H1 (cell line): Measurements from ENCODE around the gene SNX20. TPM values are rescaled to one million over a fixed set of nuclear protein-coding genes. Genes with fewer than 3 reads are reported as not detected.

ENCODE experiments used
- CTCF ChIA-PET: fragments of 300-600 bp; sonication (Branson Sonifier 250); formaldehyde crosslinking; loops from one replicate; lab custom pipeline; 2021; ENCODE audit not compliant: partially characterized antibody; lab: Charles Lee
- POLR2A ChIA-PET: fragments of 300-600 bp; sonication (Branson Sonifier 250); formaldehyde crosslinking; loops from one replicate; lab custom pipeline; 2021; ENCODE audit warnings: inconsistent platforms; ENCODE audit not compliant: partially characterized antibody; lab: Charles Lee
- DNase-seq, 2 experiments: peaks; one replicate each; pipeline versions ENCODE4 v3.0.0 to v3.0.0-alpha.2; 2010 to 2022; ENCODE audit warnings: low spot score in 2 of 2, low read depth in 1 of 2, mixed read lengths in 1 of 2
- FAIRE-seq: peaks from 2 replicates; lab custom pipeline; 2011; peaks lifted over from hg19 to GRCh38; lab: Jason Lieb, UNC
- H2AFZ ChIP-seq: 2 replicates; pipeline ENCODE4 v1.8.1; 2012; ENCODE audit warnings: low read length, inconsistent platforms
- H2AK5ac ChIP-seq: 2 replicates; pipeline ENCODE4 v1.6.1; 2013; ENCODE audit warnings: low read depth, low read length
- H2BK120ac ChIP-seq: replicated peaks from 2 replicates; pipeline ENCODE3; 2013; ENCODE audit warnings: low read depth, low read length, inconsistent platforms
- H2BK12ac ChIP-seq: 2 replicates; pipeline ENCODE4 v1.6.1; 2013; ENCODE audit warnings: low read depth, low read length
- H2BK15ac ChIP-seq: 2 replicates; pipeline ENCODE4 v1.6.1; 2013; ENCODE audit warnings: low read length
- H2BK20ac ChIP-seq: 2 replicates; pipeline ENCODE4 v1.6.1; 2013; ENCODE audit warnings: low read length
- H2BK5ac ChIP-seq: 2 replicates; pipeline ENCODE4 v1.6.1; 2013; ENCODE audit warnings: low read depth, low read length
- H3K14ac ChIP-seq: 2 replicates; pipeline ENCODE4 v1.6.1; 2013; ENCODE audit warnings: inconsistent platforms; ENCODE audit not compliant: insufficient read length
- H3K18ac ChIP-seq: 2 replicates; pipeline ENCODE4 v1.6.1; 2013; ENCODE audit warnings: low read length; ENCODE audit errors: extremely low read depth
- H3K23ac ChIP-seq: 2 replicates; pipeline ENCODE4 v1.6.1; 2013; ENCODE audit warnings: inconsistent platforms; ENCODE audit not compliant: insufficient read length
- H3K23me2 ChIP-seq: 2 replicates; pipeline ENCODE4 v1.6.1; 2013; ENCODE audit warnings: low read depth, low read length
- H3K27ac ChIP-seq: 2 replicates; pipeline ENCODE4 v1.6.1; 2011; ENCODE audit warnings: low read depth, low read length, inconsistent platforms
- H3K27me3 ChIP-seq, 4 experiments: replicated peaks in 1 of 4; 1 replicate in 1 of 4; 2 replicates in 3 of 4; pipeline versions ENCODE4 v1.6.1 to v1.8.1; 2011 to 2013; ENCODE audit warnings: low read length in 3 of 4, mild to moderate bottlenecking in 3 of 4, inconsistent platforms in 2 of 4, mixed read lengths in 2 of 4, moderate library complexity in 1 of 4; ENCODE audit not compliant: control insufficient read depth in 3 of 4, insufficient read depth in 3 of 4; ENCODE audit errors: extremely low read depth in 1 of 4
- H3K36me3 ChIP-seq, 4 experiments: 2 replicates each; pipeline versions ENCODE4 v1.6.1 to v1.8.1; 2011 to 2013; ENCODE audit warnings: mild to moderate bottlenecking in 4 of 4, low read length in 3 of 4, moderate library complexity in 2 of 4, control low read depth in 1 of 4, inconsistent platforms in 1 of 4; ENCODE audit not compliant: insufficient read depth in 4 of 4, control insufficient read depth in 2 of 4
- H3K4ac ChIP-seq: replicated peaks from 2 replicates; pipeline ENCODE3; 2013; ENCODE audit warnings: low read length, low read depth, mixed read lengths, inconsistent platforms; ENCODE audit not compliant: insufficient read length
- H3K4me1 ChIP-seq, 4 experiments: replicated peaks in 1 of 4; 1 replicate in 1 of 4; 2 replicates in 3 of 4; pipeline versions ENCODE4 v1.6.1 to v1.8.1; 2011 to 2013; ENCODE audit warnings: low read length in 3 of 4, inconsistent platforms in 2 of 4, mixed read lengths in 1 of 4; ENCODE audit not compliant: insufficient read depth in 4 of 4, control insufficient read depth in 3 of 4
- H3K4me2 ChIP-seq, 2 experiments: 2 replicates each; pipeline versions ENCODE4 v1.6.1 to v1.8.1; 2011 to 2013; ENCODE audit warnings: low read depth in 2 of 2, low read length in 2 of 2, control low read depth in 1 of 2, inconsistent platforms in 1 of 2, mild to moderate bottlenecking in 1 of 2; ENCODE audit not compliant: insufficient read depth in 1 of 2
- H3K4me3 ChIP-seq, 4 experiments: fragments of 200-600, 300-600 bp in 1 of 4; sonication (generic), shearing (Covaris generic), sonication (Bioruptor Twin) in 1 of 4; 2 replicates each; pipeline versions ENCODE4 v1.5.1 to v1.8.1; 2011 to 2016; ENCODE audit warnings: low read length in 4 of 4, low read depth in 3 of 4, control low read depth in 2 of 4, inconsistent platforms in 2 of 4, mild to moderate bottlenecking in 2 of 4, mixed read lengths in 1 of 4, moderate library complexity in 1 of 4; ENCODE audit not compliant: insufficient read depth in 2 of 4; ENCODE audit errors: extremely low read depth in 1 of 4
- H3K56ac ChIP-seq: replicated peaks from 2 replicates; pipeline ENCODE3; 2013; ENCODE audit warnings: low read depth, mild to moderate bottlenecking, mixed read lengths, low read length, inconsistent platforms; ENCODE audit not compliant: insufficient read length
- H3K79me1 ChIP-seq: 2 replicates; pipeline ENCODE4 v1.6.1; 2013; ENCODE audit warnings: low read depth, low read length, control low read depth
- H3K79me2 ChIP-seq, 2 experiments: 2 replicates each; pipeline versions ENCODE4 v1.6.1 to v1.8.1; 2012 to 2013; ENCODE audit warnings: low read length in 2 of 2, mild to moderate bottlenecking in 2 of 2, inconsistent platforms in 1 of 2; ENCODE audit not compliant: insufficient read depth in 2 of 2, control insufficient read depth in 1 of 2
- H3K9ac ChIP-seq, 4 experiments: replicated peaks in 1 of 4; 1 replicate in 1 of 4; 2 replicates in 3 of 4; pipeline versions ENCODE4 v1.6.1 to v1.8.1; 2011 to 2013; ENCODE audit warnings: low read depth in 3 of 4, low read length in 3 of 4, control low read depth in 2 of 4, mild to moderate bottlenecking in 2 of 4, moderate library complexity in 2 of 4, inconsistent platforms in 1 of 4; ENCODE audit errors: extremely low read depth in 1 of 4
- H3K9me3 ChIP-seq, 2 experiments: 2 replicates each; pipeline versions ENCODE4 v1.6.1 to v1.8.1; 2012 to 2013; ENCODE audit warnings: mild to moderate bottlenecking in 2 of 2, moderate library complexity in 2 of 2, control low read depth in 1 of 2, inconsistent platforms in 1 of 2, low read depth in 1 of 2, low read length in 1 of 2, mixed read lengths in 1 of 2; ENCODE audit not compliant: insufficient read depth in 2 of 2
- H4K20me1 ChIP-seq, 2 experiments: replicated peaks in 1 of 2; 2 replicates each; pipeline versions ENCODE3 to v1.8.1; 2011 to 2013; ENCODE audit warnings: inconsistent platforms in 2 of 2, low read length in 2 of 2, mild to moderate bottlenecking in 1 of 2; ENCODE audit not compliant: insufficient read depth in 2 of 2, control insufficient read depth in 1 of 2
- H4K5ac ChIP-seq: 2 replicates; pipeline ENCODE4 v1.6.1; 2013; ENCODE audit warnings: low read length, low read depth, mixed read lengths, inconsistent platforms; ENCODE audit not compliant: insufficient read length
- H4K8ac ChIP-seq: 2 replicates; pipeline ENCODE4 v1.8.0; 2013; ENCODE audit warnings: mild to moderate bottlenecking, moderate library complexity, low read length, inconsistent platforms; ENCODE audit not compliant: insufficient read depth; ENCODE audit errors: extremely low read depth
- H4K91ac ChIP-seq: replicated peaks from 2 replicates; pipeline ENCODE3; 2013; ENCODE audit warnings: low read length, mixed read lengths, inconsistent platforms; ENCODE audit not compliant: insufficient read length
- KDM5A ChIP-seq: fragments of 200-600 bp; IDR thresholded peaks from 2 replicates; pipeline ENCODE4 v1.7.1; 2012; ENCODE audit warnings: mild to moderate bottlenecking, low read length, inconsistent platforms, mixed read lengths
- MAFK ChIP-seq: IDR thresholded peaks from 2 replicates; pipeline ENCODE4 v1.6.1; 2012; ENCODE audit warnings: low read depth, mild to moderate bottlenecking, improper control_type of control experiment, low read length
- PHF8 ChIP-seq: fragments of 200-600 bp; sonication (generic); conservative IDR thresholded peaks from 2 replicates; pipeline ENCODE4 v1.7.1; 2012; ENCODE audit warnings: low read depth, mild to moderate bottlenecking, inconsistent platforms, low read length, moderate library complexity
- RAD21 ChIP-seq, 2 experiments: IDR thresholded peaks in 1 of 2; conservative IDR thresholded peaks in 1 of 2; 2 replicates each; pipeline ENCODE4 v1.6.1; 2011; ENCODE audit warnings: low read depth in 2 of 2, low read length in 2 of 2, improper control_type of control experiment in 1 of 2, inconsistent platforms in 1 of 2, mild to moderate bottlenecking in 1 of 2, moderate library complexity in 1 of 2
- SP4 ChIP-seq: IDR thresholded peaks from 2 replicates; pipeline ENCODE4 v1.6.1; 2012; ENCODE audit warnings: low read length, inconsistent platforms
- YY1 ChIP-seq: IDR thresholded peaks from 2 replicates; pipeline ENCODE4 v1.6.1; 2011; ENCODE audit warnings: low read depth, mild to moderate bottlenecking, low read length
- ZNF274 ChIP-seq: IDR thresholded peaks from 2 replicates; pipeline ENCODE4 v1.7.0; 2012; ENCODE audit warnings: low read length, borderline replicate concordance; ENCODE audit errors: extremely low read depth
- WGBS, 2 experiments: shearing (Covaris generic) in 1 of 2; methylation state at CpG; one replicate each; pipeline versions ENCODE4 v1.1.6 to v1.1.7; 2013 to 2015; ENCODE audit warnings: low lambda C conversion rate in 2 of 2, mixed read lengths in 2 of 2, inconsistent platforms in 1 of 2, low coverage in 1 of 2, missing lambda C conversion rate in 1 of 2; ENCODE audit not compliant: insufficient replicate concordance in 2 of 2, insufficient coverage in 1 of 2, insufficient read length in 1 of 2; ENCODE audit errors: extremely low coverage in 1 of 2, missing lambda C conversion rate in 1 of 2; 5-methylcytosine and 5-hydroxymethylcytosine counted together
- polyA plus RNA-seq, 7 experiments: library from polyadenylated mRNA; depleted of rRNA in 3 of 7; stranded (reverse) in 5 of 7; unstranded in 2 of 7; fragments of >200 nt in 5 of 7; fragments of 200-250 nt in 2 of 7; gene quantifications; 1 replicate in 5 of 7; 2 replicates in 1 of 7; 4 replicates in 1 of 7; pipeline versions ENCODE4 v1.2.1 to v1.2.3, GENCODE V29; 2011 to 2013; ENCODE audit warnings: missing spikeins in 2 of 7, mixed read lengths in 2 of 7
- total RNA-seq: library from RNA; stranded (reverse); fragmentation: NEBNext Ultra II Directional; extraction: Animal tissue kit (Norgen Biotek cat#: 25700); gene quantifications from 2 replicates; pipeline ENCODE4 v1.2.1, GENCODE V29; 2021
- TF ChIP-seq, protein P1 (sequence below): IDR thresholded peaks from 2 replicates; pipeline ENCODE4 v1.6.1; 2011; ENCODE audit warnings: low read length, improper control_type of control experiment

The SNX20 gene
- total and polyA plus RNA-seq, 2 of the 8 experiments (the other 6 are each of a cell fraction or from before 2014, with no cell fraction given), result not detected

DNA sequence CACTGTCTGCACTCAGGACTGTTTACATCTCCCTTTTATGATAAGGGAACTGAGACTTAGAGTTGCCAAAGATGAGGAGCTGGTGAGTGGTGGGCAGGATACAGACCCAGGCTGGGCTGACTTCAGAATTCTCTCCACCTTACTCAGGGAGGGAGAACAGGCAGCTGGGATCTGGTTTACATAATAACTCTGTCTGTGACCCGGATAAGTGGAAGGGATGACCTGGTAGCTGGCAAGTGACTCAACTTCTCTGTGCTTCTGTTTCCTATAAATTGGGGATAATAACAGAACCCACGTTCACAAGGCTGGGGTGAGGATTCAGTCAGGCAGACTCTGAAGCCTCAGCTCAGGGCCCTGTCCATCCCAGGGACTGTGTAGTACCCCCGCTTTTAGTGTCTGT is 2.6 kb downstream of the SNX20 start:
- no peaks in the 10 kb centered on the region for H3K79me1 ChIP-seq
- TF ChIP-seq RAD21 (IDR thresholded peaks at IDR 0.05 in 1 of 2, conservative IDR thresholded peaks at IDR 0.05 in 1 of 2; ENCODE audit: low read depth in 2 of 2, low read length in 2 of 2) (no peak), PHF8 (no peak), YY1 (no peak), ZNF274 (no peak), MAFK (no peak), SP4 (no peak), KDM5A (no peak)
- TF ChIP-seq, protein P1, sequence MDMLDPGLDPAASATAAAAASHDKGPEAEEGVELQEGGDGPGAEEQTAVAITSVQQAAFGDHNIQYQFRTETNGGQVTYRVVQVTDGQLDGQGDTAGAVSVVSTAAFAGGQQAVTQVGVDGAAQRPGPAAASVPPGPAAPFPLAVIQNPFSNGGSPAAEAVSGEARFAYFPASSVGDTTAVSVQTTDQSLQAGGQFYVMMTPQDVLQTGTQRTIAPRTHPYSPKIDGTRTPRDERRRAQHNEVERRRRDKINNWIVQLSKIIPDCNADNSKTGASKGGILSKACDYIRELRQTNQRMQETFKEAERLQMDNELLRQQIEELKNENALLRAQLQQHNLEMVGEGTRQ, result no peak
- TF ChIP-seq, all 59 proteins: peak for 0
- no peaks in the 10 kb centered on the region for H3K79me2 ChIP-seq
- H3K9me3 ChIP-seq, result peaks cover 0 to 4% of the 10 kb centered on the region in 2 experiments; a peak in 1 of 4 replicates
- H2BK5ac ChIP-seq, result peak overlapping the region; percentile 55; the same call in 1 of the 2 replicates
- FAIRE-seq (no peak), DNase-seq (no peak)
- no peak overlapping the region for H3K56ac ChIP-seq
- H3K9ac ChIP-seq, result no peak overlapping the region
- H3K36me3 ChIP-seq, result no peaks in the 10 kb centered on the region
- H2AK5ac ChIP-seq, result no peak overlapping the region
- no peak overlapping the region for H3K23ac ChIP-seq
- POLR2A ChIA-PET, result interaction anchor here (1.2 kb wide), 1 partner anchor 13 kb away, joined by 3 read pairs; no protein-coding TSS in a partner anchor
- H4K5ac ChIP-seq, result no peak overlapping the region
- no peak overlapping the region for H3K14ac ChIP-seq
- H3K23me2 ChIP-seq, result no peaks in the 10 kb centered on the region
- H2BK120ac ChIP-seq, result no peak overlapping the region
- no peak overlapping the region for H3K4me2 ChIP-seq
- 79% methylated on average over 3 of the region's 3 CpGs; no CpG with 5 or more reads in 1 of the 2 experiments for WGBS, 2 experiments
- CTCF ChIA-PET, result interaction anchor here (0.6 to 21.1 kb wide), 18 partner anchors 8 to 352 kb away, joined by 3 to 279 read pairs (median 4); no protein-coding TSS in a partner anchor
- no peaks in the 10 kb centered on the region for H3K4me1 ChIP-seq
- H3K18ac ChIP-seq, result no peak overlapping the region
- H3K4ac ChIP-seq, result no peak overlapping the region
- H4K20me1 ChIP-seq, result no peaks in the 10 kb centered on the region
- H2BK15ac ChIP-seq, result no peak overlapping the region
- H3K4me3 ChIP-seq, result no peak overlapping the region
- H3K27me3 ChIP-seq, result no peaks in the 10 kb centered on the region
- H2BK20ac ChIP-seq, result no peak overlapping the region
- no peak overlapping the region for H2BK12ac ChIP-seq
- no peak overlapping the region for H2AFZ ChIP-seq
- H4K8ac ChIP-seq, result peak overlapping the region; percentile 0; the same call in 1 of the 2 replicates
- no peak overlapping the region for H3K27ac ChIP-seq
- H4K91ac ChIP-seq, result no peak overlapping the region
